Measurements from ENCODE around the gene SPINDOC.
"Not testable (repeated sequence)": the region's sequence is repeated elsewhere in the genome, so short reads cannot be mapped to it uniquely, and the experiment has no call there.

The SPINDOC gene

DNA sequence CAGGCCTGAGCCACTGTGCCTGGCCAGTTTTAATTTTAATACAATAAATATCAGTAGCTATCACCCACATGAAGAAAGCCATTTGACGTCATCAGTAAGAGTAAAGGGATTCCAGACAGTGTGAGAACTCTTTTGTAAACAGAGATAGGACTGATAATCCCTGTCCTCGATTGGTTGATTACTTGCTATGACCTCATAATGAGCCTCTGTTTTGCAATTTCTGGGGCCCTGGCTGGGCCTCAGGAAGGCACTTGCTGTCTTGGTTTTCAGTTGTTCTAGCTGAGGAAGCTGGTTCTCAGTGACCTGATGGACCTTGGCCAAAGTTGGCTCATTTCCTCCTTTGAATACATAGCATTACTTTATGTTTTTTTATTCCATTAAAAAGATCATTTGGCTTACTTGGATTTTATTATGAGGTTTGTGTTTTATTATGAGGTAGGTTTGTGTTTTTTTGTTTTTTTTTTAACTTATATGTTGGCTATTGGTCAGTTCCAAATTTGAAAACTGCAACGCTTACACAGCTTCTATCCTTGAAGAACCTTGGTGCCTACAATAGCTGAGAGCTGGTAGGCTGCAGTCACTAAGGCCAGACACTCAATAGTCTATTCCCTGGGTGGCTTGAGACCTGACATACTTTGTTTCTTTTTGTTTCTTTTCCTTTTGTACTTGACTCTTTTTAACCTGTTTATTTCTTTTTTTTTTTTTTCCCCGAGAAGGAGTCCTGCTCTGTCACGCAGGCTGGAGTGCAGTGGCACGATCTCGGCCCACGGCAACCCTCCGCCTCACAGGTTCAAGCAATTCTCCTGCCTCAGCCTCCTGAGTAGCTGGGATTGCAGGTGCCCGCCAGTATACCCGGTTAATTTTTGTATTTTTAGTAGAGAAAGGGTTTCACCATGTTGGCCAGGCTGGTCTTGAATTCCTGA, 45.6 kb downstream of the SPINDOC start:
- no peak for DNase-seq

DNA sequence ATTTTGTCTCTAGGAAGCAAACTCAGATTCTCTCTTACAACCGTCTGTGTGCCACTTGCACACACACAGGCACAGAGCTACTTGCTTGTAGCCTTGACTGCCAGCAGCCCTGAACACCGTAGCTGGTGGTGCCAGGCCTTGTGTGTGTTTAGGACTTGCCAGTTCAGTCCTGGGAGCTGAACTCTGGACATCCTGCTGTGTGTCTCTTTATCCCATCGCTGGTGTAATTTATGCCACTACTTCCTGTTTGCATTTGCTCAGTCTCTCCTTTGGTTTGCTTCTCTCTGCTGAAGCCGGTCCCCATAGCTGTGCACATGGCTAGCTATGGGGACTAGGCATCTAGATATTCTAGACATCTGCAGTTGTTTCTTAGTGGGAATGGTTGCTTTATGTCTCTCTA, 49.7 kb downstream of the SPINDOC start:
- no peak for DNase-seq

GRCh38 chr11:63863620-63864019, 50.4 kb downstream of the SPINDOC start:
- DNase-seq: not testable (repeated sequence)

GRCh38 chr11:63866211-63866610, 53.0 kb downstream of the SPINDOC start:
- no peak for DNase-seq

DNA sequence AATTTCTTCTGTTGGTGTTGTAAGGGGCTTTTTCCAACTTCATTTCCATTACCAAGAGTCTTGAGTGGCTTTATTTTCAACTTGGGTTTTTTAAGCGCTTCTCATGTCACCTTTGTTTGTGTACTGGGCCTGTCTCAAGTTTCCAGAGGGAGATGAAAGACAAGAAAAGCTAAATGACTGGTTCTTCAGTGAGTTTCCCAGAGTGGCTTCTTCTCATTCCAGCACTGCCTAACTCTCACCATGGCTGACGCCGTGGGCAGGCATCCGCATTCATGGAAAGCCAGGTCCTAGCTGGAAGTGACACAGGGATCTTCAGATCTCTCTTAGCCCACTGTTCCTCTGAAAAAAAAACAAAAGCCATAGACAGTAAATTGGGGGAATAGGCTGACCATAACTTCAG, 54.3 kb downstream of the SPINDOC start:
- DNase-seq: no peak

DNA sequence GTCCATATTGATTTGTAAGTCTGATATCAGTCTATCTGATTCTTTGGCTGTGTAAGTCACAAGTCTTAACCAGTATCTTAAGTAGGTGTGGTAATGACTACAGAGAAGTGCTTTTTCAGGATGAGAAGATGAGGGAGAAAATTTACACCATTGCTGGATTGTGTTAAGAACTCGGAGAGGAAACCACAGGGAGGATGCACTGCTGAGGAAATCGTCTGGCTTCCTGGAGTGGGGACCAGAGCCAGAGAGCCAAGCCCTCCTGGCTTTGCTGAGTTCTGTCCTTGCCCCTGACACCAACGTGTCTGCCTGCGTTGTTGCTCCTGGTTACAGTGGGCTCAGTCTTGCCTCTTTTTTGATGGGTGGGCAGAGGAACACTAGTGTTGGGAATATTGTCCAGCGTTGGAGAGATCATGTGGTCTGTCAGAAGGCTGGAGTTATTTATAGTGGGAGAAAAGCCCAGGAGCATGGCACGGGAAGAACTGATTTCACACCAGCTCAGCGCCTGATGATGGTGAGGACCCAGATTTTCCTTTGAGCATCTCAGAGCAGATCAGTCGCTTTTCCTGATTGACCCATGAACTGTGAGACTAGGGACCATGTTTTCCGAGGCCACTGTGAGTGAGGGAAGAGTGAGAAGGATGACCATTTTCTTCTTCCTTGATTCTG, 55.3 kb downstream of the SPINDOC start:
- DNase-seq: no peak

DNA sequence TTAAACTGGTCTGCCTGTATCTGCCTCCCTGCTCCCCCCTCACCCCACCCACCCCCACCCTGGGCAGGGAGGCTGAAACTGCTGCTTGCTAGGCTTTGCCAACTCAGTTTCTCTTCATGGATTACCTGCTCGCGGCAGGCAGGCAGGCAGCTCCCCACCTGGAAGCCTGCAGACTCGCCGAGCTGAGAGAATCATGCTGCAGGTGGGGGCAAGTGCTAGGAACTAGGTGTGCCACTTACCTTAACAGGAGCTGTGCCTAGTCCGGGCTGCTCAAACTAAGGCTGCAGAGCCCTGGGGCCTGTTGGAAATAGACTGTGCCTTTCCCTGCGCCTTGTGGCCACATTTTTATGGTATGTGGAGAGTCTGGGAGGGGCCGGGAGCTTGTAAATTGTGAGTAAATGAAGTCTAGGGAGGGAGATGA, 55.9 kb downstream of the SPINDOC start:
- DNase-seq: no peak

DNA sequence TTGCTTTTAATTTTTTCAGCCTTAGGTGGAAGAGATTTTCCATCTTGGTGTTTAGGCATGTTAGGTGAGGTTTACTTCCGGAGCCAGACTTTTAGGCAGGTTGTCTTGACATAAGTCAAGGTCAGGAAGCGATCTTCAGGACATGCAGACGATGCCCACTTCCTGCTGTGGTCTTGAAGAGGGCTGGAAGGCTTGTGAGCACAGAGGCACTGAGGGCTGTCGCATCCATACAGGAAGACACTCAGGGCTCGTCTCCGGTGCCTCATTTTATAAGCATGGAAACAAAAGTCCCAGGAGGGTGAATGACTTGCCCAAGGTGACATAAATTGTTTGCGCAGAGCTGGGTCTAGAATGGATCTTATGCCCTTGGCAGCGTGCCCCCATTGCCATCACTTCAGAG, 56.4 kb downstream of the SPINDOC start:
- DNase-seq: no peak

GRCh38 chr11:63870351-63871140, 57.3 kb downstream of the SPINDOC start:
- DNase-seq: no peak

DNA sequence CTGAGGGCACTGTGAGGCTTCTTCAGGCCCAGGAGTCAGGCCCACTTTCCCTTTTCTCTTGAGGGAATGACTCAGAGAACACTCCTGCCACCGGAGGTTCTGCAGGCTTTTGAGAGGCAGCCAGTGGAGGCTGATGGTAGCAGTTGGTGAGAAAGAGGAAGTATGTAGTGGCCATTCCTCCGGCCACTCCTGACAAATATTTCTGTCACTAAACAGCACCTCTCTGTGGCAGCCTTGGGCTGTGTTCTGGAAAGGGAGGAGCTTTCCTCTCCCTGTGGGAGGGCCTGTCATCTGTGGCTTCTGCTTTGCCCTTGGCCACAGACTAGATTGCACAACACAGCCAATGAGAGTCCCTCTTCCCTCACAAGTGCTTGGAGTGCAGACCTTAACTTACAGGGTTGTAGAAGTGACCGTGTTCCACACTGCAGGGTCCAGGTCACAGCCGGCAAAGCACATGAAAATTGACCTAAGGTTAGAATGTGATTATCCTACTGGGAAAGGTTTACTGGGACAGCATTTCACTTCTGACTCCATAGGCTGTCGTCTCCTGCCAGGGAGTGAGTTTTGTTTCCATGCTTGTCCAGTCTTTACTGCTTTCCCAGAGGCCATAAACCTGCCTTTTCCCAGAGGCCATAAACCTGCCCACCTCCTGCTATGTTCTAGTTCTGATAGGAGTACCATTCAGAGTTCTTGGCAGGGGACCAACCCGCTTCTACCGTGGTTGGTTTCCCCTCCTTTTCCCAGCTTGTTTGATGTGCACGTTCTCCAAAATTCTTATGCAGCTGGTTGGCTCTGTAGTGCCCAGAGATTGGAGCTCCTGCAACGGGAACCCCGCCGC, 58.9 kb downstream of the SPINDOC start:
- DNase-seq: peak; percentile 61

GRCh38 chr11:63872800-63873197, 59.5 kb downstream of the SPINDOC start:
- DNase-seq: no peak

GRCh38 chr11:63873311-63873710, 60.1 kb downstream of the SPINDOC start:
- no peak for DNase-seq

- no peak for DNase-seq
Measured at GRCh38 chr11:63874511-63874910, 61.3 kb downstream of the SPINDOC start.

DNA sequence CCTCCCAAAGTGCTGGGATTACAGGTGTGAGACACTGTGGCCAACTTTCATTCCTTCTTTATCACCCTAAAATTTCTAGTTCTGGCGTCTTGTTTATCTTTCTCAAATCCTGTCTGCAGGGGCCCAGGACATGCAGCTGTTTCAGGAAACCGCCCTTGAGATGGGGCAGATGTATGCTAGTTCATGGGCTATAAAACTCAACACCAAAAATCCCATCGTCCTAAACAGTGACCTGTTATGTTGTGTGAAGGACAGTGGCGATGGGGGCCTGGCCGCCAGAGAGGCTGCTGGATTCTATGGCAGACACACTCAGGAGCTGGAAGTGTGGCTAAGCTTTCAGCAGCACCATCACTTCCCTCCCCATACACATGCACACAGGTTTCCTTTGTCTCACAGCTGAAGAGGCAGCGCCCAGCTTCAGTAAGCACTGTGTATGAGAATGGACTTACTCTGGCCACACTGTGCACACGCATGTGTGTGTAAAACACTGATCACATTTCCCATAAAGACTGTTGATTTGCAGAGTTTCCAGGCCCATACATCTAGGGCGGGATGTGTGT, 62.3 kb downstream of the SPINDOC start:
- no peak for DNase-seq

DNA sequence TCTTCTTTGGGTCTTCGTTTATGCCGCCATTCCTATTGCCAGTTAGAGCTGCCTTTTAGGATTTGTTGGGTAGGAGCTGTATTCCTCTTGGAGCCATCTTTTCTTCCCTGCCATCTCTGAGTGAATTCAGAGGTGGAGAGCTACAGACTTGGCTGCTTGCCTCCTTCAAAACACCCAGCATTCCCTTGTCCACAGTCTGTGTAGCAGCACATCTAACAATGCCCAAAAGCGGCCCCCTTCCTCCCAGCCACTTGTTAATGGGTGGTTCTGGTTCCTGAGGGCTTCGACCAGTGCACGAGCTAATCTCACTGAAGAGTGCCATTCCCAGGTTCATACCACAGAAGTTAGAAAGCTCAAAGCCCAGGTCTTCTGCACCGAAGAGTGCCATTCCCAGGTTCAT, 63.4 kb downstream of the SPINDOC start:
- DNase-seq: no peak
